Testis (tissue), 2 donors: ENCODE measurements around the gene HCRTR2.

ENCODE experiments used
- CTCF ChIP-seq, 3 experiments: fragments of 450-650 bp in 2 of 3; fragments of 200-600 bp in 1 of 3; sonication (generic) in 1 of 3; IDR thresholded peaks; one replicate each; pipeline ENCODE4 v1.5.1; 2016 to 2019; ENCODE audit warnings: antibody characterized with exemption in 3 of 3, mild to moderate bottlenecking in 2 of 3, moderate library complexity in 1 of 3
- POLR2A ChIP-seq: fragments of 450-650 bp; IDR thresholded peaks from one replicate; pipeline ENCODE4 v1.6.1; 2017; ENCODE audit warnings: antibody characterized with exemption, mild to moderate bottlenecking, moderate library complexity

GRCh38 chr6:55130806-55131324 is 43.5 kb upstream of the HCRTR2 start:
- TF ChIP-seq CTCF (IDR thresholded peaks at IDR 0.05), result no peak
- no peak for TF ChIP-seq POLR2A
